ENCODE data around the gene PDE8B. TPM values are rescaled to one million over a fixed set of nuclear protein-coding genes. Genes with fewer than 3 reads are reported as not detected.

The PDE8B gene
- total RNA-seq, 1 donor from 2014 or later = 5.3 TPM

DNA sequence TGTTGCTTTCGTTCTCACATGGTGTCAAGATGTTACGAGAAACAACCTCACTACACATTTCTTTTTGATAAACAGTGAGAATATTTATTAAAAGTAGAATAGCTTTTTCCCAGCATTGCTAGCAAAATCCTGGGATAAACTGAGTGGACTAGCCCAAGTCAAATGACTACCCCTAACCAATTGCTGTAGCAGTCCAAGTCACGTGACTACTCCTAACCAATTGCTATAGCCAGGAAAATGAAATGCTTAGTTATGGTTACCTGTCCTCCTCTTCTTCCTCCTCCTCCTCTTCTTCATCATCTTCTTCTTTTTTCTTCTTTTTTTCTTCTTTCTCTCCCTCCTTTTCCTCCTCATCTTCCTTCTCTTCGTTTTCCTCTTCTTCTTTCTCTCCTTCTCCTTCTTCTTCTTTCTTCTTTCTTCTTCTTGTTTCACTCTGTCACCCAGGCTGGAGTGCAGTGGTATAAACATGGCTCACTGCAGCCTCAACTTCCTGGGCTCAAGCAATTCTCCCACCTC lies 85.4 kb downstream of the PDE8B start:
- TF ChIP-seq, protein P1, sequence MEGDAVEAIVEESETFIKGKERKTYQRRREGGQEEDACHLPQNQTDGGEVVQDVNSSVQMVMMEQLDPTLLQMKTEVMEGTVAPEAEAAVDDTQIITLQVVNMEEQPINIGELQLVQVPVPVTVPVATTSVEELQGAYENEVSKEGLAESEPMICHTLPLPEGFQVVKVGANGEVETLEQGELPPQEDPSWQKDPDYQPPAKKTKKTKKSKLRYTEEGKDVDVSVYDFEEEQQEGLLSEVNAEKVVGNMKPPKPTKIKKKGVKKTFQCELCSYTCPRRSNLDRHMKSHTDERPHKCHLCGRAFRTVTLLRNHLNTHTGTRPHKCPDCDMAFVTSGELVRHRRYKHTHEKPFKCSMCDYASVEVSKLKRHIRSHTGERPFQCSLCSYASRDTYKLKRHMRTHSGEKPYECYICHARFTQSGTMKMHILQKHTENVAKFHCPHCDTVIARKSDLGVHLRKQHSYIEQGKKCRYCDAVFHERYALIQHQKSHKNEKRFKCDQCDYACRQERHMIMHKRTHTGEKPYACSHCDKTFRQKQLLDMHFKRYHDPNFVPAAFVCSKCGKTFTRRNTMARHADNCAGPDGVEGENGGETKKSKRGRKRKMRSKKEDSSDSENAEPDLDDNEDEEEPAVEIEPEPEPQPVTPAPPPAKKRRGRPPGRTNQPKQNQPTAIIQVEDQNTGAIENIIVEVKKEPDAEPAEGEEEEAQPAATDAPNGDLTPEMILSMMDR (IDR thresholded peaks at IDR 0.05) = no peak
- H3K27ac ChIP-seq = no peak overlapping the region
- H3K9me3 ChIP-seq = no peaks in the 10 kb centered on the region
- H3K27me3 ChIP-seq (ENCODE audit: low read depth) = no peaks in the 10 kb centered on the region
- ATAC-seq (no peak), DNase-seq (no peak)
- H3K36me3 ChIP-seq = no peaks in the 10 kb centered on the region
- H3K4me1 ChIP-seq = no peaks in the 10 kb centered on the region
- no peak overlapping the region for H3K4me3 ChIP-seq
- intact Hi-C loops (cut with DNase I) = no loop called here

DNA sequence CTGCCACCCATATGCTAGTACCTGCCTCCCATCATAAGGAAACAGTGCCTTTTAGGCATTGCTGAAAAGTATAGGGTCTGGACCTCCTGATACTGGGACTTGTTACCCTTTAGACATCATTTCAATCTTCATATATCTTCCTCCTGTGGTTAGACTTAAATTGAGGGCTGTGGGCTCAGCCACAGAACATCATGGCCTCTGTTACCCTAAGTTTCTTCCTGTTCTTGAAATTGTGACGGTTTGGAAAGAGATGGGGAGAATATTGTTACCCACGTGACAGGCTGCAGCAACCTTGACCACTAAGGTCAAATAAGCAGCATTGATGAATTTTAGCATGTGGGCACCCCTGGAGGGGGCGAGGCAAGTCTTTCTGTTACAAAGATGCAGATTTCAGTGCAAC lies 87.7 kb downstream of the PDE8B start:
- no peak overlapping the region for H3K4me3 ChIP-seq

DNA sequence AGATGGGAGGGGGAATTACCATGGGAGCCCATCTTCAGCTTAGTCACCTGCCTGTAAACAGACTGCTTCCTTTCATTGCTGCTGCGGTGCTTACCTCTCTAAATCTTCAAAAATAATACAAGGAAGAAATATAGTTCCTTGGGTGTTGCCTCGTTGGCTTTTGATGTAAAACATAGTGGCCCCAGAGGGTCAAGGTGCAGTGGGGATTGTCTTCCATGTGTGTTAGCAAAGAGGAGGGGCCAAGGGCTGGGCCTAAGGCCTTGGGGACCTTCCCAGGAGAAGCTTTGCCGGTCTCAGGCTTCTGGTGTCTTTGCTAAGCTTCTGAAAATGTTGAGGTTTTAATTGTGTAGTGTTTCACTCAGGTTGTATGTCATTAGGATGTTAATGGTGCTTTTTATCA lies 90.0 kb downstream of the PDE8B start:
- Histone ChIP-seq H3K27me3 (ENCODE audit: low read depth) (no peaks in the 10 kb centered on the region), H3K36me3 (no peaks in the 10 kb centered on the region), H3K4me1 (no peaks in the 10 kb centered on the region), H3K27ac (peak overlapping the region; percentile 2), H3K9me3 (no peaks in the 10 kb centered on the region), H3K4me3 (no peak overlapping the region)
- TF ChIP-seq, protein P1 (IDR thresholded peaks at IDR 0.05) = no peak
- intact Hi-C loops (cut with DNase I) = no loop called here
- DNase-seq = no peak
- no peak for ATAC-seq

More for the DNA sequence above, 87.7 kb downstream of the PDE8B start:
- Histone ChIP-seq H3K27ac (no peak overlapping the region), H3K9me3 (no peaks in the 10 kb centered on the region), H3K36me3 (no peaks in the 10 kb centered on the region), H3K27me3 (ENCODE audit: low read depth) (no peaks in the 10 kb centered on the region), H3K4me1 (no peaks in the 10 kb centered on the region)
- no peak for DNase-seq
- TF ChIP-seq, protein P1 (IDR thresholded peaks at IDR 0.05) = no peak
- intact Hi-C loops (cut with DNase I) = no loop called here
- no peak for ATAC-seq

DNA sequence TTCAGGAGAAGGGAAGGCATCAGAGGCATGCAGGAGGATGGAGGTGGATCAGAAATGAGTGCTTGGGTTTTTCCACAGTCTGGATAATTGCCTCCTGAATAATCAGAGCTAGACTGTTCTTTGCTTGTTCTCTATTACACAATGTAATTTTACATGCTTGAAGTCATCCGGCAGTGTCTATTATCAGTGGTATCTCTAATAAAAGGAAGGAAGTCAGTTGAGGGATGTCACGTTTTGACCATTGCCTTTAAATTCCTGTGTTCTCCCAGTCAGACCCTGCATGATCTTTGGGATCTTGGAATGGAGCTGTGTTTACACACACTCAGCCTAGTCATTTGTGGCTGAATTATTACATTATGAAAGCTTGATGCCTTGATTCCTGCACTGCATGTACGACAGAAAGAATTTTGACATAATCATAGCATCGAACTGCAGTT lies 91.0 kb downstream of the PDE8B start:
- Histone ChIP-seq H3K4me1 (no peaks in the 10 kb centered on the region), H3K36me3 (no peaks in the 10 kb centered on the region), H3K9me3 (no peaks in the 10 kb centered on the region), H3K27me3 (ENCODE audit: low read depth) (no peaks in the 10 kb centered on the region), H3K27ac (no peak overlapping the region), H3K4me3 (no peak overlapping the region)
- intact Hi-C loops (cut with DNase I) = no loop called here
- DNase-seq (no peak), ATAC-seq (peak in 1 of 2 donors; percentile 39)
- TF ChIP-seq, protein P1 (IDR thresholded peaks at IDR 0.05) = no peak

DNA sequence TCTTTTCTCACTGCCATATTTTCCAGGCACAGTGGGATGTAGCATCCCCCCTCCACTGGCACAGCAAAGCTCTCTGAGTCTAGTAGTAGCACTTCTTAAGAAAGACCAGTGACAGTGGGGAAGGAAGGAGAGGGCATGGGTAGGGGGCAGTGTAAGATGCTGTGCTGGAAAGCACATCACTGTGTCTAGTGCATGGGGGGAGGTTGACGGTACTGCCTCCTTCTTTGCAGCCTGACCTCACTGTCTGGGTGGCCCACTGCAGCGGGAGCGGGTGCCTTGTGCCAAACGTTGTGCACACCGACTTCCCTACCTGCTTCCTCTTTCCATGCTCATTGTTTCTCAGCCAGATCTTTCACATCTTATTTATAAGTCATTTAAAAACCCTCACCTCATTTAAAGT lies 91.8 kb downstream of the PDE8B start:
- no peak for DNase-seq
- no peak overlapping the region for H3K27ac ChIP-seq
- intact Hi-C loops (cut with DNase I) = no loop called here

More for the DNA sequence above, 91.8 kb downstream of the PDE8B start:
- Histone ChIP-seq H3K27me3 (ENCODE audit: low read depth) (no peaks in the 10 kb centered on the region), H3K4me1 (no peaks in the 10 kb centered on the region), H3K36me3 (no peaks in the 10 kb centered on the region), H3K4me3 (no peak overlapping the region), H3K9me3 (no peaks in the 10 kb centered on the region)
- TF ChIP-seq, protein P1 (IDR thresholded peaks at IDR 0.05) = no peak
- ATAC-seq = no peak

Data from lower lobe of right lung (tissue), 2 donors.